Thyroid gland (tissue), 4 donors: ENCODE data around the gene GRIN2C. TPM values are rescaled to one million over a fixed set of nuclear protein-coding genes. Genes with fewer than 3 reads are reported as not detected.

ENCODE experiments used
- DNase-seq, 2 donors: peaks; one replicate each; pipeline ENCODE4 v3.0.0-alpha.2; 2019
- H3K27ac ChIP-seq, 3 donors: fragments of 200-600 bp; sonication (generic); 1 replicate in 2 of 3; 2 replicates in 1 of 3; pipeline ENCODE4 v1.5.1; 2016 to 2019; ENCODE audit warnings: mild to moderate bottlenecking in 1 of 3, moderate library complexity in 1 of 3
- H3K27me3 ChIP-seq: fragments of 200-600 bp; sonication (generic); one replicate; pipeline ENCODE4 v1.5.1; 2019
- H3K36me3 ChIP-seq, 2 donors: fragments of 200-600 bp; sonication (generic); one replicate each; pipeline ENCODE4 v1.5.1; 2016 to 2019
- H3K4me1 ChIP-seq, 2 donors: fragments of 200-600 bp; sonication (generic); one replicate each; pipeline ENCODE4 v1.5.1; 2017 to 2019
- H3K4me3 ChIP-seq, 3 donors: fragments of 200-600 bp; sonication (generic); replicated peaks in 1 of 3; 1 replicate in 2 of 3; 2 replicates in 1 of 3; pipeline ENCODE4 v1.5.1; 2016; ENCODE audit warnings: mild to moderate bottlenecking in 1 of 3
- H3K9me3 ChIP-seq: fragments of 200-600 bp; sonication (generic); one replicate; pipeline ENCODE4 v1.5.1; 2017
- POLR2A ChIP-seq, 2 donors: fragments of 450-650 bp; IDR thresholded peaks; one replicate each; pipeline ENCODE4 v1.6.1; 2017; ENCODE audit warnings: antibody characterized with exemption in 2 of 2, mild to moderate bottlenecking in 2 of 2, moderate library complexity in 1 of 2
- WGBS, 2 donors: methylation state at CpG; one replicate each; pipeline ENCODE4 v1.1.5; 2017; 5-methylcytosine and 5-hydroxymethylcytosine counted together
- intact Hi-C: fragments of 100-400 bp; cut with DNase I; formaldehyde crosslinking; loops from one replicate; pipeline ENCODE4 v1.15.1; 2023
- total RNA-seq, 4 donors: library from RNA; depleted of rRNA; stranded (reverse); fragments of >200 nt; gene quantifications; one replicate each; pipeline ENCODE4 v1.2.3, GENCODE V29; 2016
- TF ChIP-seq, protein P1 (sequence below), 6 experiments: fragments of 200-600 bp in 3 of 6; fragments of 450-650 bp in 3 of 6; sonication (generic) in 3 of 6; IDR thresholded peaks; one replicate each; pipeline ENCODE4 v1.5.1; 2016 to 2019; ENCODE audit warnings: antibody characterized with exemption in 6 of 6, mild to moderate bottlenecking in 2 of 6, inconsistent platforms in 1 of 6, moderate library complexity in 1 of 6

GRIN2C gene
- total RNA-seq, 4 donors from 2014 or later: 63.4 to 120 (median 94.0) TPM

DNA sequence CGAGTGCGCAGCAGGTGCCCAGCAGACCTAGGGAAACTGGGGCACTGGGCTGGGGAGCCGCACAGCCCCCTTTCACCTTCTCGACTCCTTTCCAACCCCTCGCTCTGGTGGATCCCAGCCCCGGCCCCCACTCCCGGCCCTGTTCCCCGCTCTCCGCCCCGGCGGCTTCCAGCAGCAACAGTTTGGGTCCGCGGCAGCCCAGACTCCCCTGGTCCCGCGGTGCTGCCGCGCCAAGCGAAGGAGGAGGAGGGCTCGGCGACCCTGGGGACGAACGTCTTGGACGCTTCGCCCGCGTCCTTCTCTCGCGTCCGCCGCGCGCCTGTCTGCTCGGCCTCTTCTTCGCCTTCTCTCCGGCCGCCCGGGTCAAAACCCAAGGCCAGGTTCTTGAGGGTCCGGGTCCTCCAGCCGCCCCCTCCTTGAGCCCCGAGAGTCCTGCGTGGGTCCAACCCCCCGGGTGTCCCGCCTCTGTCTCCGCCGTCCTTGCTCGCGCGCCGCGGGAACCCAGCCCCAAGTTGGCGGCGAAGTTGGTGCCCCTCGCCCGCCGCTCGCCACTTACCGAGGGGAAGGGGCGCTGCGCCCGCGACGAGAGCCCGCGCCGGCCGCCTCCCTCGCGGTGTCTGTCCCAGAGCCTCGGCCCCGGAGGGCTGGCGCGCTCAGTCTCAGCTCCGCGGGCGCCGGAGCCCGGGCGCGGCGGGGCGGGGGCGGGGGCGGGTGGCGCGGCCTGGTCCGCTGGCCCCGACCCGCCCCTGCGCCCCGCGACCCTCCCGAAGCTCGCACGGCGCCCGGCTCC is 1.4 kb upstream of the GRIN2C start:
- Histone ChIP-seq H3K27ac (peak overlapping the region; percentile 22 to 78 (median 38)), H3K36me3 (no peaks in the 10 kb centered on the region), H3K4me1 (peaks cover 21 to 45% of the 10 kb centered on the region in 2 donors), H3K9me3 (no peaks in the 10 kb centered on the region), H3K4me3 (peak overlapping the region; percentile 57 to 71 (median 59)), H3K27me3 (peaks cover 3% of the 10 kb centered on the region)
- intact Hi-C loops: no loop called here
- peak in 1 of 2 donors; percentile 17 for DNase-seq
- WGBS, 2 donors: 1 to 4% methylated on average over 12 to 28 of the region's 96 CpGs
- TF ChIP-seq, protein P1, sequence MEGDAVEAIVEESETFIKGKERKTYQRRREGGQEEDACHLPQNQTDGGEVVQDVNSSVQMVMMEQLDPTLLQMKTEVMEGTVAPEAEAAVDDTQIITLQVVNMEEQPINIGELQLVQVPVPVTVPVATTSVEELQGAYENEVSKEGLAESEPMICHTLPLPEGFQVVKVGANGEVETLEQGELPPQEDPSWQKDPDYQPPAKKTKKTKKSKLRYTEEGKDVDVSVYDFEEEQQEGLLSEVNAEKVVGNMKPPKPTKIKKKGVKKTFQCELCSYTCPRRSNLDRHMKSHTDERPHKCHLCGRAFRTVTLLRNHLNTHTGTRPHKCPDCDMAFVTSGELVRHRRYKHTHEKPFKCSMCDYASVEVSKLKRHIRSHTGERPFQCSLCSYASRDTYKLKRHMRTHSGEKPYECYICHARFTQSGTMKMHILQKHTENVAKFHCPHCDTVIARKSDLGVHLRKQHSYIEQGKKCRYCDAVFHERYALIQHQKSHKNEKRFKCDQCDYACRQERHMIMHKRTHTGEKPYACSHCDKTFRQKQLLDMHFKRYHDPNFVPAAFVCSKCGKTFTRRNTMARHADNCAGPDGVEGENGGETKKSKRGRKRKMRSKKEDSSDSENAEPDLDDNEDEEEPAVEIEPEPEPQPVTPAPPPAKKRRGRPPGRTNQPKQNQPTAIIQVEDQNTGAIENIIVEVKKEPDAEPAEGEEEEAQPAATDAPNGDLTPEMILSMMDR (IDR thresholded peaks at IDR 0.05): no peak
- TF ChIP-seq POLR2A (IDR thresholded peaks at IDR 0.05): no peak

- WGBS, 2 donors: 3 to 6% methylated on average over 20 to 34 of the region's 44 CpGs
Measured at GRCh38 chr17:74860229-74860871, 665 bp upstream of the GRIN2C start.

DNA sequence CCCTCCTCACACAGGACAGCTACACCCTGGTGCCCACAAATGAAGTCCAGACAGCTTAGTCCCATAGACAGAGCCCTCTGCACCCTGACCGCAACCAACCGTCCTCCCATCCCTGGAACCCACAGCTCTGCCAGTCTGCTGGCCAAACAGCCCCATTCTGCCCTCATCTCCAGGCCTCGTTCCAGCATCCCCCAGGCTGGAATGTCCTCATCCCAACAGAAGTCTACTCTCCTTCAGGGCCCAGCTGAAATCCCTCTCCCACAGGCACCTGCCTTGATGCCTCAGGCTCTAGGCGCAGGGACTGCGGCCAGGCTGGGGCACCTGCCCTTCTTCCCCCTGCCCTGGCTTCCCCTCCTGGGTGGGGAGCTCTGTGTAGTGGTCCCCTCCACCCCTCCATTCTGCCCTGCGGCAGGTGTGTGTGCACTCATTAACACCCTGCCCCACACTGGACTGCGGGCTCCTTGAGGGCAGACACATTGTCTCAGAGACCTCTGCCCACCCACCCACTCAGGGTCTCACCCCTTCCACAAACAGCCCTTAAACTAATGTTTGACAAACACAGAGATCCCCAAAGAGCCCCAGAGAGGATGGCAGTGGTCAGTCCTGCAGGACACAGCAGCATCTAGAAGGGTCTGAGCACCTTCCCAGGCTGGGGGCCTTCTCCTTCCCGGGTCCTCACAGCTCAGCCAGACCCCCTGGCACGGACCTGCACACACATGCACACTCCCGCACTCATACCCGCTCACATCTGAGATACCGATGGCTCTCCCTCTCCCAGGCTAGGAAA is 820 bp downstream of the GRIN2C start:
- Histone ChIP-seq H3K27me3 (peaks cover 3% of the 10 kb centered on the region), H3K4me1 (peaks cover 21 to 43% of the 10 kb centered on the region in 2 donors), H3K4me3 (peak overlapping the region in 1 of 3 donors; percentile 57), H3K36me3 (no peaks in the 10 kb centered on the region), H3K27ac (peak overlapping the region; percentile 26 to 78 (median 58)), H3K9me3 (no peaks in the 10 kb centered on the region)
- intact Hi-C loops: no loop called here
- peak in 1 of 2 donors; percentile 36 for DNase-seq
- 57 to 71% methylated on average over 10 to 12 of the region's 12 CpGs for WGBS, 2 donors
- TF ChIP-seq, protein P1 (IDR thresholded peaks at IDR 0.05): no peak
- no peak for TF ChIP-seq POLR2A (IDR thresholded peaks at IDR 0.05)

More at GRCh38 chr17:74860229-74860871, 665 bp upstream of the GRIN2C start:
- peaks cover 3% of the 10 kb centered on the region for H3K27me3 ChIP-seq
- peak overlapping the region; percentile 57 to 71 (median 59) for H3K4me3 ChIP-seq
- H3K4me1 ChIP-seq: peaks cover 21 to 47% of the 10 kb centered on the region in 2 donors
- intact Hi-C loops: no loop called here
- TF ChIP-seq, protein P1 (IDR thresholded peaks at IDR 0.05): no peak
- no peak for TF ChIP-seq POLR2A (IDR thresholded peaks at IDR 0.05)
- no peaks in the 10 kb centered on the region for H3K36me3 ChIP-seq
- no peaks in the 10 kb centered on the region for H3K9me3 ChIP-seq
- DNase-seq: peak; percentile 50 to 65
- peak overlapping the region; percentile 22 to 78 (median 38) for H3K27ac ChIP-seq

DNA sequence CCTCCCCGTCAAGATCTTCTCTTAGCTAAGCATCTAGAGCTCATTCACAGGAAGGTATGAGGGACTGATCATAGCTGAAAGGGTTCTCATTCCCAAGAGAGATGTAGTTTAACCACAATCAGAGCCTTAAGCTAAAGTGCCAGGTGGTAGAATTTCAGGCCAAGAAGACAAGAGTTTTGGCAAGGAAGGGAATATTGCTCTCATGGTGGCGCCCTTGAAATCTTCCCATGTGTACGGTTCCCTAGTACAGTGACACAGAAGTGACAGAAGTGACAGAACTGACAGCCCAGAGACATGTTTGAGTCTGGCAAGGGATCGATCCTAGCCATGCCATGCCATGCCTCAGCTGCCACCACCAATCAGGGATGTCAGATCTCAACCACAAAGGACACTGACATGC is 2.5 kb downstream of the GRIN2C start:
- TF ChIP-seq, protein P1 (IDR thresholded peaks at IDR 0.05): no peak
- TF ChIP-seq POLR2A (IDR thresholded peaks at IDR 0.05): no peak
- 81 to 88% methylated on average over 3 to 4 of the region's 4 CpGs for WGBS, 2 donors
- H3K27me3 ChIP-seq: peaks cover 3% of the 10 kb centered on the region
- intact Hi-C loops: no loop called here
- no peak overlapping the region for H3K4me3 ChIP-seq
- no peaks in the 10 kb centered on the region for H3K36me3 ChIP-seq
- H3K4me1 ChIP-seq: peaks cover 30 to 51% of the 10 kb centered on the region in 2 donors
- no peak overlapping the region for H3K27ac ChIP-seq
- DNase-seq: no peak
- no peaks in the 10 kb centered on the region for H3K9me3 ChIP-seq
